ENCODE measurements around the gene MPLKIP. TPM values are rescaled to one million over a fixed set of nuclear protein-coding genes. Genes with fewer than 3 reads are reported as not detected.
"Not testable (repeated sequence)": the region's sequence is repeated elsewhere in the genome, so short reads cannot be mapped to it uniquely, and the experiment has no call there.

MPLKIP gene
- 6.1 and 7.8 TPM in 2 replicates for total RNA-seq

- peak; percentile 91 for DNase-seq (ENCODE audit: low read depth)
- peak; percentile 97 for TF ChIP-seq CTCF (IDR thresholded peaks at IDR 0.05; ENCODE audit: insufficient read depth, low read depth, low read length)
- peak within 1 kb of the TSS; percentile 97 for H3K4me3 ChIP-seq (ENCODE audit: low read depth, low read length)
Measured at GRCh38 chr7:40134428-40135316, at the start of gene MPLKIP, which contains the start of gene SUGCT. TSS of gene MPLKIP (minus strand) at chr7:40134622. CDS start at chr7:40134567, 55 bp downstream. TSS of gene SUGCT (plus strand) at chr7:40135005.

GRCh38 chr7:40182452-40182851 lies 48.0 kb upstream of the MPLKIP start:
- no peak for TF ChIP-seq CTCF (IDR thresholded peaks at IDR 0.05; ENCODE audit: insufficient read depth, low read depth, low read length)

GRCh38 chr7:40177071-40177470 lies 42.6 kb upstream of the MPLKIP start:
- H3K4me3 ChIP-seq (ENCODE audit: low read depth, low read length) = no peak overlapping the region
- no peak for TF ChIP-seq CTCF (IDR thresholded peaks at IDR 0.05; ENCODE audit: insufficient read depth, low read depth, low read length)
- no peak for DNase-seq (ENCODE audit: low read depth)

More at GRCh38 chr7:40182452-40182851, 48.0 kb upstream of the MPLKIP start:
- H3K4me3 ChIP-seq (ENCODE audit: low read depth, low read length) = no peak overlapping the region
- DNase-seq (ENCODE audit: low read depth) = no peak

GRCh38 chr7:40175725-40176510 lies 41.5 kb upstream of the MPLKIP start:
- no peak for DNase-seq (ENCODE audit: low read depth)
- H3K4me3 ChIP-seq (ENCODE audit: low read depth, low read length) = no peak overlapping the region
- TF ChIP-seq CTCF (IDR thresholded peaks at IDR 0.05; ENCODE audit: insufficient read depth, low read depth, low read length) = no peak

- DNase-seq (ENCODE audit: low read depth) = not testable (repeated sequence)
Measured at GRCh38 chr7:40175256-40175655, 40.8 kb upstream of the MPLKIP start.

GRCh38 chr7:40173121-40173520 lies 38.7 kb upstream of the MPLKIP start:
- not testable (repeated sequence) for DNase-seq (ENCODE audit: low read depth)

More at GRCh38 chr7:40175256-40175655, 40.8 kb upstream of the MPLKIP start:
- not testable (repeated sequence) for H3K4me3 ChIP-seq (ENCODE audit: low read depth, low read length)

GRCh38 chr7:40168266-40168665 lies 33.8 kb upstream of the MPLKIP start:
- not testable (repeated sequence) for H3K4me3 ChIP-seq (ENCODE audit: low read depth, low read length); DNase-seq (ENCODE audit: low read depth)

More at GRCh38 chr7:40173121-40173520, 38.7 kb upstream of the MPLKIP start:
- H3K4me3 ChIP-seq (ENCODE audit: low read depth, low read length) = not testable (repeated sequence)

GRCh38 chr7:40167291-40167690 lies 32.9 kb upstream of the MPLKIP start:
- no peak for DNase-seq (ENCODE audit: low read depth)
- no peak for TF ChIP-seq CTCF (IDR thresholded peaks at IDR 0.05; ENCODE audit: insufficient read depth, low read depth, low read length)
- H3K4me3 ChIP-seq (ENCODE audit: low read depth, low read length) = no peak overlapping the region

All from fibroblast of villous mesenchyme (primary cell).